Muscle layer of duodenum (tissue), 2 donors: Measurements from ENCODE around the gene SHPK.
"Not testable (repeated sequence)": the region's sequence is repeated elsewhere in the genome, so short reads cannot be mapped to it uniquely, and the experiment has no call there.

Source experiments
- H3K27ac ChIP-seq: one replicate; pipeline ENCODE4 v1.7.0; 2013; ENCODE audit warnings: mild to moderate bottlenecking, low read length
- H3K27me3 ChIP-seq: one replicate; pipeline ENCODE4 v1.7.0; 2013; ENCODE audit warnings: low read depth, mild to moderate bottlenecking, control low read depth, low read length
- H3K36me3 ChIP-seq, 2 donors: one replicate each; pipeline ENCODE4 v1.7.0; 2013; ENCODE audit warnings: low read length in 2 of 2, control low read depth in 1 of 2, mild to moderate bottlenecking in 1 of 2; ENCODE audit not compliant: insufficient read depth in 2 of 2, control insufficient read depth in 1 of 2
- H3K4me1 ChIP-seq, 2 donors: one replicate each; pipeline ENCODE4 v1.7.0; 2013; ENCODE audit warnings: low read length in 2 of 2, mild to moderate bottlenecking in 2 of 2, control low read depth in 1 of 2, moderate library complexity in 1 of 2; ENCODE audit not compliant: insufficient read depth in 2 of 2, control insufficient read depth in 1 of 2
- H3K4me3 ChIP-seq, 2 donors: one replicate each; pipeline ENCODE4 v1.7.0; 2013; ENCODE audit warnings: low read length in 2 of 2, low read depth in 1 of 2, mild to moderate bottlenecking in 1 of 2
- H3K9me3 ChIP-seq, 2 donors: one replicate each; pipeline ENCODE4 v1.7.0; 2013; ENCODE audit warnings: low read length in 2 of 2, control low read depth in 1 of 2, mild to moderate bottlenecking in 1 of 2; ENCODE audit not compliant: control insufficient read depth in 1 of 2
- donor health status: healthy.

SHPK gene

DNA sequence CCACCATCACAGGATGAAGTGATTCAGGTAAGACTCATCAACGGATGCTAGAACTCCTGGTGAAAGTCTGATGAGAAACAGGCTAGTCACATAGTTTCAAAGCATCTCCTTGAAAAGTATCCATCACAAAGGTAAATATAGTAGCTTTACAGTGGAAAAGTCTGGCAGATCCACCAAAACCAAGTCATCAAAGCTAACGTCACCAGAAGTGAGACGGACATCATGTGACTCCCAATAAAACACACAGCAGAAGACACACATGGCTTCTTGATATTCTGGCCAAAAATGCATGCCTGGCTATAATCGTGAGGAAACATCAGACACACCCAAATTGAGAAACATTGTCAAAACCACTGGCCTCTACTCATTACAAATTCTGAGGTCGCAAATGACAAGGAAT, 60.5 kb downstream of the SHPK start:
- no peak overlapping the region for H3K4me3 ChIP-seq
- H3K9me3 ChIP-seq = no peaks in the 10 kb centered on the region
- H3K27me3 ChIP-seq = no peaks in the 10 kb centered on the region
- no peaks in the 10 kb centered on the region for H3K4me1 ChIP-seq
- peaks cover 5 to 32% of the 10 kb centered on the region in 2 donors for H3K36me3 ChIP-seq
- no peak overlapping the region for H3K27ac ChIP-seq

- Histone ChIP-seq H3K4me1 (no peaks in the 10 kb centered on the region), H3K36me3 (peaks cover 5 to 27% of the 10 kb centered on the region in 2 donors), H3K27ac (no peak overlapping the region), H3K4me3 (no peak overlapping the region), H3K9me3 (no peaks in the 10 kb centered on the region), H3K27me3 (no peaks in the 10 kb centered on the region)
Observed at GRCh38 chr17:3574231-3574630, 61.8 kb downstream of the SHPK start.

GRCh38 chr17:3573246-3574100, 62.6 kb downstream of the SHPK start:
- no peaks in the 10 kb centered on the region for H3K27me3 ChIP-seq
- H3K9me3 ChIP-seq = no peaks in the 10 kb centered on the region
- no peaks in the 10 kb centered on the region for H3K4me1 ChIP-seq
- H3K36me3 ChIP-seq = peaks cover 5 to 24% of the 10 kb centered on the region in 2 donors
- H3K27ac ChIP-seq = no peak overlapping the region
- H3K4me3 ChIP-seq = no peak overlapping the region

- Histone ChIP-seq H3K27me3 (no peaks in the 10 kb centered on the region), H3K36me3 (peaks cover 5 to 23% of the 10 kb centered on the region in 2 donors), H3K4me1 (no peaks in the 10 kb centered on the region), H3K27ac (no peak overlapping the region), H3K4me3 (no peak overlapping the region), H3K9me3 (no peaks in the 10 kb centered on the region)
Observed at GRCh38 chr17:3572231-3572630, 63.8 kb downstream of the SHPK start.

DNA sequence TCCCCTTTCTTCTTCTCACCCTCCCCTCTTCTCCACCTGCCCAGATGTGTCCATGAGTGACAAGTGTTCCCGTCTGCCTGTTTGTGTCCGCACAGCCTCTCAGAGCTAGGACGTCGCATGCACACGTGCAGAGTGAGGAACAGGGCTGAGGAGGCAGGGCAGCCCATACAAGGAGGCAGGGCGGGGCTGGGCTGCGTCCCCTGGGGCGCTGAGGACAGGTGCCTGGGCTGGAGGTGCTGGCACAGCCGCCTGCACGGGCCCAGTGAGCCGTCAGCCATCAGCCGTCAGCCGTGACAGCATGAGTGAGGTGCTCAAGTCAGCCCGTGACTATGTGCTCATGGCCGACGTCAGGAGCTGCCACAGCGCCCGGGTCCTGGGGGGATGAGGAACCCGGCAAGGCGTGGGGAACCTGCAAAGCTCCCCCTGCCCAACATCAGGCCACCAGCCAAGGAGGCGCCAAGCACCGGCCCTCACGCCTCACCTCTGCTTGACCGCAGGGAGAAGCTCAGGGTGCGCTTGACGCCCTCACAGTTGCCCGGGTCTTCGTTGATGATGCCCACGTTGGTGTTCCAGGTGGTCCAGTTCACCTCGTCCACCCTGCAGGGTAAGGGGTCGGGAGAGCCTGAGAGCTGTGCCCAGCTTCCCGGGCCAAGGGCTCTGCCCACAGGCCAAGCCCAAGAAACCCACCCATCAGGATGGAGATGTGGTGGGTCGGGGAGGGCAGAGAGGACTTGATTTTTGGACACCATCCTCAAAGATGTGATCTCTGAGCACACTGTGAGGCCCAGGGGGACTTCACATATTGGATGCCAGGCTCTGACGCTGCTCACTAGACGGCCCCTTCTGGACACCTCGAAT, 64.8 kb downstream of the SHPK start:
- no peak overlapping the region for H3K4me3 ChIP-seq
- no peaks in the 10 kb centered on the region for H3K27me3 ChIP-seq
- no peaks in the 10 kb centered on the region for H3K9me3 ChIP-seq
- H3K36me3 ChIP-seq = peaks cover 5 to 19% of the 10 kb centered on the region in 2 donors
- H3K27ac ChIP-seq = no peak overlapping the region
- no peaks in the 10 kb centered on the region for H3K4me1 ChIP-seq

DNA sequence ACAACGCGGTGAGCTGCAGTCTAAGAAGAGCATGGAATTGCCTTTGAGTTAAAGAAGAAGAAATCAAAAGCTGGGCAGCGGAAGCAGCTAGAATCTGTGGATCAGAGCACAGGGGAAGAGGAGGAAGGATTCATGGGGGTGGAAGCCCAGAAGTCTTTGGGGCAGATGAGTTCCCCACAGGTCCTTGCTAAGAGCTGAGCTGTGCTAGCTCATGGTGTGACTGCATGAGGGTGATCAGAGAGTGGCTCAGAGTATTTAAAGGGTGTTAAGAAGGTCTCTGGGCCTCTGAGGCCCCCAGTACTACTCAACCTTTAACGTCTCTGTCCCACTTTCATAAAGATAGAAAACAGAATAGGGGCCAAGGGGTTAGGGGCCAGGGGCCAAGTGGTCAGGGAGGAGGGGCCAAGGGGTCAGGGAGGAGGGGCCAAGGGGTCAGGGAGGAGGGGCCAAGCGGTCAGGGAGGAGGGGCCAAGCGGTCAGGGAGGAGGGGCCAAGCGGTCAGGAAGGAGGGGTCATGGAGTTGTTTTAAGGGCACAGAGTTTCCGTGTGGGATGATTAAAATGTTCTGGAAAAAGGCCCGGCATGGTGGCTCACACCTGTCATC, 66.4 kb downstream of the SHPK start:
- no peak overlapping the region for H3K4me3 ChIP-seq
- no peak overlapping the region for H3K27ac ChIP-seq
- H3K36me3 ChIP-seq = peaks cover 9 to 26% of the 10 kb centered on the region in 2 donors
- H3K27me3 ChIP-seq = no peaks in the 10 kb centered on the region
- H3K9me3 ChIP-seq = no peaks in the 10 kb centered on the region
- no peaks in the 10 kb centered on the region for H3K4me1 ChIP-seq

- Histone ChIP-seq H3K9me3 (no peaks in the 10 kb centered on the region), H3K27me3 (no peaks in the 10 kb centered on the region), H3K4me1 (no peaks in the 10 kb centered on the region), H3K27ac (no peak overlapping the region), H3K36me3 (peaks cover 4 to 18% of the 10 kb centered on the region in 2 donors), H3K4me3 (no peak overlapping the region)
Observed at GRCh38 chr17:3566551-3566950, 69.5 kb downstream of the SHPK start.

DNA sequence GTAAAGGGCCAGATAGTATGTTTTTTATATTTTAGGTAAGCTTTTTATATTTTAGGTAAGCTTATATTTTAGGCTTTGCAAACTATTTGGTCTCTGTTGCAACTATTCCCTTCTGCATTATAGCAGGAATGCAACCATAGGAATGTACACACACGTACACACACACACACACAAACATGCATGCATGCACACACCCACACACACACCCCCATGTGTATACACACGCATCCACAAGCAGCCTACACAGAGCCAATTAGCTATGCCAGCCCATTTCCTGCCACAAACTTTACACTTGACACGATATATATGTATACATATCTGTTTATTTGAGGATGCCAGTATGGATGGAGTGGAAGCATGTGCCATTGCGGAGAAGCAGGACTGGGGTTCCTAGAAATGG, 70.9 kb downstream of the SHPK start:
- Histone ChIP-seq H3K4me3 (no peak overlapping the region), H3K4me1 (no peaks in the 10 kb centered on the region), H3K27ac (no peak overlapping the region), H3K27me3 (no peaks in the 10 kb centered on the region), H3K9me3 (no peaks in the 10 kb centered on the region), H3K36me3 (peaks cover 4 to 11% of the 10 kb centered on the region in 2 donors)

DNA sequence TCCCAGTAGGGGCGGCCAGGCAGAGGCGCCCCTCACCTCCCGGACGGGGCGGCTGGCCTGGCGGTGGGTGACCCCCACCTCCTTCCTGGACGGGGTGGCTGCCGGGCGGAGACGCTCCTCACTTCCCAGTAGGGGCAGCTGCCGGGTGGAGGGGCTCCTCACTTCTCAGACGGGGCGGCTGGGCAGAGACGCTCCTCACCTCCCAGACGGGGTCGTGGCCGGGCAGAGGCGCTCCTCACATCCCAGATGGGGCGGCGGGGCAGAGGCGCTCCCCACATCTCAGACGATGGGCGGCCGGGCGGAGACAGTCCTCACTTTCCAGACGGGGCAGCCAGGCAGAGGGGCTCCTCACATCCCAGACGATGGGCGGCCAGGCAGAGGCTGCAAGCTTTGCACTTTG, 71.8 kb downstream of the SHPK start:
- not testable (repeated sequence) for H3K9me3 ChIP-seq, H3K27me3 ChIP-seq, H3K4me1 ChIP-seq, H3K27ac ChIP-seq, H3K4me3 ChIP-seq
- peaks cover 4 to 11% of the 10 kb centered on the region in 2 donors for H3K36me3 ChIP-seq

- Histone ChIP-seq H3K4me1 (peaks cover 0 to 5% of the 10 kb centered on the region in 2 donors), H3K27ac (no peak overlapping the region), H3K36me3 (no peaks in the 10 kb centered on the region), H3K4me3 (no peak overlapping the region), H3K9me3 (no peaks in the 10 kb centered on the region), H3K27me3 (no peaks in the 10 kb centered on the region)
Observed at GRCh38 chr17:3559270-3559645, 76.8 kb downstream of the SHPK start.

- no peaks in the 10 kb centered on the region for H3K27me3 ChIP-seq
- H3K9me3 ChIP-seq = no peaks in the 10 kb centered on the region
- peaks cover 0 to 5% of the 10 kb centered on the region in 2 donors for H3K4me1 ChIP-seq
- no peak overlapping the region for H3K27ac ChIP-seq
- H3K36me3 ChIP-seq = no peaks in the 10 kb centered on the region
- no peak overlapping the region for H3K4me3 ChIP-seq
Observed at GRCh38 chr17:3558603-3559269, 77.3 kb downstream of the SHPK start.
